ENCODE results near the gene SLC2A13.

DNA sequence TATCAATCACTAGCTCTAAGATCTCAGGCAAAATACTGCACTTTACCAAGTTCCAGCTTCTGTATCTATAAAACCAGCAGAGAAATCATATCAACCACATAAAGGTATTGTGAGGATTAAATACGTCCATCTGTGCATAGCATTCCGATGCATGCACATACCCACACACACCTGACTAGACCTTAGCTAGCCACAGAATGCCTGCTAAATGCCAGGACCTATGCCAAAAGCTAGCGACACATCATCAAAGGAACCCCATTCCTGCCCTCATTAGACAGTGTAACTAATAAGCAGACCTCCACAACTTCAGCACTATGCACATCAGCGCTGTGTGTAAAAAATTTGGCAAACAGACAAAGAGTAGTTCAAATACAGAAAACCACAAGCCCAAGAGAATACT is 185.2 kb downstream of the SLC2A13 start:
- TF ChIP-seq, protein P1, sequence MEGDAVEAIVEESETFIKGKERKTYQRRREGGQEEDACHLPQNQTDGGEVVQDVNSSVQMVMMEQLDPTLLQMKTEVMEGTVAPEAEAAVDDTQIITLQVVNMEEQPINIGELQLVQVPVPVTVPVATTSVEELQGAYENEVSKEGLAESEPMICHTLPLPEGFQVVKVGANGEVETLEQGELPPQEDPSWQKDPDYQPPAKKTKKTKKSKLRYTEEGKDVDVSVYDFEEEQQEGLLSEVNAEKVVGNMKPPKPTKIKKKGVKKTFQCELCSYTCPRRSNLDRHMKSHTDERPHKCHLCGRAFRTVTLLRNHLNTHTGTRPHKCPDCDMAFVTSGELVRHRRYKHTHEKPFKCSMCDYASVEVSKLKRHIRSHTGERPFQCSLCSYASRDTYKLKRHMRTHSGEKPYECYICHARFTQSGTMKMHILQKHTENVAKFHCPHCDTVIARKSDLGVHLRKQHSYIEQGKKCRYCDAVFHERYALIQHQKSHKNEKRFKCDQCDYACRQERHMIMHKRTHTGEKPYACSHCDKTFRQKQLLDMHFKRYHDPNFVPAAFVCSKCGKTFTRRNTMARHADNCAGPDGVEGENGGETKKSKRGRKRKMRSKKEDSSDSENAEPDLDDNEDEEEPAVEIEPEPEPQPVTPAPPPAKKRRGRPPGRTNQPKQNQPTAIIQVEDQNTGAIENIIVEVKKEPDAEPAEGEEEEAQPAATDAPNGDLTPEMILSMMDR (IDR thresholded peaks at IDR 0.05; ENCODE audit: extremely low read depth in 1 of 2, insufficient read depth in 1 of 2, low read depth in 1 of 2, low read length in 2 of 2) = no peak
- TF ChIP-seq EZH2 (IDR thresholded peaks at IDR 0.05; ENCODE audit: borderline replicate concordance, low read depth, low read length, severe bottlenecking) (no peak), POLR2AphosphoS5 (IDR thresholded peaks at IDR 0.05; ENCODE audit: insufficient read depth, low read depth, low read length) (no peak), POLR2A (IDR thresholded peaks at IDR 0.05; ENCODE audit: low read depth, low read length) (no peak), JUN (IDR thresholded peaks at IDR 0.05; ENCODE audit: borderline replicate concordance, insufficient read depth, insufficient read length, low read depth) (no peak), GATA2 (IDR thresholded peaks at IDR 0.05; ENCODE audit: insufficient read depth, insufficient read length, low read depth, low read length) (no peak)
